GM19372 (cell line): Measurements from ENCODE around the gene USP17L29.
"Not testable (repeated sequence)": the region's sequence is repeated elsewhere in the genome, so short reads cannot be mapped to it uniquely, and the experiment has no call there.

ENCODE experiments used
- ATAC-seq: cut with Tn5 transposase; IDR thresholded peaks from one replicate; pipeline ENCODE4 v1.9.1; 2021; ENCODE audit warnings: mild to moderate bottlenecking, low read depth, moderate library complexity; ENCODE audit not compliant: unreplicated experiment

The USP17L29 gene

GRCh38 chr4:9353338-9353737 is at the start of gene USP17L29:
Gene USP17L29 (plus strand): TSS chr4:9353638. CDS start chr4:9353638, 0 bp downstream.
- ATAC-seq: not testable (repeated sequence)

GRCh38 chr4:9324191-9324590 is 29.2 kb upstream of the USP17L29 start:
- not testable (repeated sequence) for ATAC-seq

GRCh38 chr4:9324865-9325264 is 28.6 kb upstream of the USP17L29 start, which contains the start of gene USP17L24:
Gene USP17L24 (plus strand): TSS chr4:9325165. CDS start chr4:9325165, 0 bp downstream.
- not testable (repeated sequence) for ATAC-seq

GRCh38 chr4:9329611-9330010 is 23.8 kb upstream of the USP17L29 start, which contains the start of gene USP17L25:
Gene USP17L25 (plus strand): TSS chr4:9329911. CDS start chr4:9329911, 0 bp downstream.
- ATAC-seq: not testable (repeated sequence)

- ATAC-seq: not testable (repeated sequence)
Measured at GRCh38 chr4:9334358-9334757, 19.1 kb upstream of the USP17L29 start, which contains the start of gene USP17L26. Gene USP17L26 (plus strand): TSS chr4:9334658. CDS start chr4:9334658, 0 bp downstream.

- ATAC-seq: not testable (repeated sequence)
Measured at GRCh38 chr4:9339103-9339502, 14.3 kb upstream of the USP17L29 start, which contains the start of gene USP17L5. Gene USP17L5 (plus strand): TSS chr4:9339403. CDS start chr4:9339403, 0 bp downstream.

- ATAC-seq: not testable (repeated sequence)
Measured at GRCh38 chr4:9343848-9344247, 9.6 kb upstream of the USP17L29 start, which contains the start of gene USP17L27. Gene USP17L27 (plus strand): TSS chr4:9344148. CDS start chr4:9344148, 0 bp downstream.

GRCh38 chr4:9348593-9348992 is 4.8 kb upstream of the USP17L29 start, which contains the start of gene USP17L28:
Gene USP17L28 (plus strand): TSS chr4:9348893. CDS start chr4:9348893, 0 bp downstream.
- not testable (repeated sequence) for ATAC-seq

- not testable (repeated sequence) for ATAC-seq
Measured at GRCh38 chr4:9350866-9351265, 2.6 kb upstream of the USP17L29 start.

GRCh38 chr4:9362829-9363228 is 9.4 kb downstream of the USP17L29 start, which contains the start of gene USP17L30:
Gene USP17L30 (plus strand): TSS chr4:9363129. CDS start chr4:9363129, 0 bp downstream.
- ATAC-seq: not testable (repeated sequence)

- ATAC-seq: not testable (repeated sequence)
Measured at GRCh38 chr4:9379881-9380280, 26.4 kb downstream of the USP17L29 start.

GRCh38 chr4:9381012-9381534 is 27.6 kb downstream of the USP17L29 start:
- ATAC-seq: not testable (repeated sequence)

- no peak for ATAC-seq
Measured at GRCh38 chr4:9384126-9384525, 30.7 kb downstream of the USP17L29 start.

- ATAC-seq: not testable (repeated sequence)
Measured at GRCh38 chr4:9389001-9389400, 35.6 kb downstream of the USP17L29 start.
